Measurements from ENCODE around the gene GNPDA1.

The GNPDA1 gene

GRCh38 chr5:141952020-141952419 lies 60.8 kb downstream of the GNPDA1 start:
- no peak overlapping the region for H4K91ac ChIP-seq (ENCODE audit: low read depth, low read length, poor library complexity)
- no CpG with 5 or more reads among the region's 2 CpGs for WGBS, 2 donors (ENCODE audit: extremely low coverage in 2 of 2, insufficient read length in 2 of 2, insufficient replicate concordance in 1 of 2)
- H4K8ac ChIP-seq (ENCODE audit: low read depth, low read length), result no peak overlapping the region
- H3K36me3 ChIP-seq (replicated peaks in 1 of 2; ENCODE audit: control insufficient read depth in 2 of 2, insufficient read depth in 2 of 2, low read length in 2 of 2), result no peaks in the 10 kb centered on the region
- H2AK5ac ChIP-seq (ENCODE audit: low read depth, low read length), result no peak overlapping the region
- no peaks in the 10 kb centered on the region for H3K79me1 ChIP-seq (ENCODE audit: low read depth, low read length)
- H3K23ac ChIP-seq (ENCODE audit: low read depth, low read length, poor library complexity), result no peak overlapping the region
- H3K4me1 ChIP-seq (ENCODE audit: control insufficient read depth in 2 of 2, insufficient read depth in 1 of 2, low read depth in 1 of 2, low read length in 2 of 2), result peaks cover 0 to 2% of the 10 kb centered on the region in 2 donors
- DNase-seq (ENCODE audit: low spot score), result no peak
- H3K4me3 ChIP-seq (ENCODE audit: low read length in 2 of 2), result no peak overlapping the region
- H3K27me3 ChIP-seq (ENCODE audit: control insufficient read depth in 3 of 3, insufficient read depth in 3 of 3, low read depth in 1 of 3, low read length in 3 of 3), result no peaks in the 10 kb centered on the region
- no peak overlapping the region for H2BK5ac ChIP-seq (ENCODE audit: low read length)
- no peak overlapping the region for H3K14ac ChIP-seq (ENCODE audit: low read length)
- H3K9me3 ChIP-seq (replicated peaks in 1 of 2; ENCODE audit: control insufficient read depth in 2 of 2, insufficient read depth in 1 of 2, low read depth in 1 of 2, low read length in 2 of 2), result no peaks in the 10 kb centered on the region
- H2BK15ac ChIP-seq (ENCODE audit: low read length), result no peak overlapping the region
- no peak overlapping the region for H3K4ac ChIP-seq (ENCODE audit: low read length)
- no peak overlapping the region for H3K27ac ChIP-seq (replicated peaks; ENCODE audit: low read length)
- H2BK12ac ChIP-seq (ENCODE audit: low read length), result no peak overlapping the region
- no peak overlapping the region for H3K4me2 ChIP-seq (ENCODE audit: insufficient read depth, low read length, poor library complexity, severe bottlenecking)
- H2BK120ac ChIP-seq (ENCODE audit: low read depth, low read length), result no peak overlapping the region
- no peak overlapping the region for H2AFZ ChIP-seq (ENCODE audit: low read length)
- no peak overlapping the region for H3K18ac ChIP-seq (ENCODE audit: low read length)
- no peak overlapping the region for H3K9ac ChIP-seq (ENCODE audit: low read depth, low read length, poor library complexity)

- H2AFZ ChIP-seq (ENCODE audit: low read length), result no peak overlapping the region
- WGBS, 2 donors (ENCODE audit: extremely low coverage in 2 of 2, insufficient read length in 2 of 2, insufficient replicate concordance in 1 of 2), result no CpG with 5 or more reads among the region's 9 CpGs
Observed at GRCh38 chr5:141951332-141951781, 61.5 kb downstream of the GNPDA1 start.

More at GRCh38 chr5:141951332-141951781, 61.5 kb downstream of the GNPDA1 start:
- Histone ChIP-seq H3K4me1 (ENCODE audit: control insufficient read depth in 2 of 2, insufficient read depth in 1 of 2, low read depth in 1 of 2, low read length in 2 of 2) (peaks cover 0 to 2% of the 10 kb centered on the region in 2 donors), H3K4me2 (ENCODE audit: insufficient read depth, low read length, poor library complexity, severe bottlenecking) (no peak overlapping the region), H2AK5ac (ENCODE audit: low read depth, low read length) (no peak overlapping the region), H4K91ac (ENCODE audit: low read depth, low read length, poor library complexity) (no peak overlapping the region), H4K8ac (ENCODE audit: low read depth, low read length) (no peak overlapping the region), H3K9ac (ENCODE audit: low read depth, low read length, poor library complexity) (no peak overlapping the region), H2BK5ac (ENCODE audit: low read length) (no peak overlapping the region), H3K23ac (ENCODE audit: low read depth, low read length, poor library complexity) (no peak overlapping the region), H2BK12ac (ENCODE audit: low read length) (no peak overlapping the region), H3K4ac (ENCODE audit: low read length) (no peak overlapping the region), H3K18ac (ENCODE audit: low read length) (no peak overlapping the region), H2BK120ac (ENCODE audit: low read depth, low read length) (no peak overlapping the region), H3K36me3 (replicated peaks in 1 of 2; ENCODE audit: control insufficient read depth in 2 of 2, insufficient read depth in 2 of 2, low read length in 2 of 2) (no peaks in the 10 kb centered on the region), H2BK15ac (ENCODE audit: low read length) (no peak overlapping the region), H3K9me3 (replicated peaks in 1 of 2; ENCODE audit: control insufficient read depth in 2 of 2, insufficient read depth in 1 of 2, low read depth in 1 of 2, low read length in 2 of 2) (no peaks in the 10 kb centered on the region), H3K27me3 (ENCODE audit: control insufficient read depth in 3 of 3, insufficient read depth in 3 of 3, low read depth in 1 of 3, low read length in 3 of 3) (no peaks in the 10 kb centered on the region), H3K27ac (replicated peaks; ENCODE audit: low read length) (no peak overlapping the region), H3K4me3 (ENCODE audit: low read length in 2 of 2) (no peak overlapping the region), H3K79me1 (ENCODE audit: low read depth, low read length) (no peaks in the 10 kb centered on the region), H3K14ac (ENCODE audit: low read length) (no peak overlapping the region)
- DNase-seq (ENCODE audit: low spot score), result no peak

All from neuronal stem cell (in vitro differentiated cells).